Measurements from ENCODE around the gene GCC2. TPM values are rescaled to one million over a fixed set of nuclear protein-coding genes. Genes with fewer than 3 reads are reported as not detected.

Gene GCC2
- total and polyA plus RNA-seq, 2 of the 8 experiments (the other 6 are each of a cell fraction or from before 2014, with no cell fraction given): 4.6 to 54.9 TPM

GRCh38 chr2:108554528-108554927, 105.5 kb downstream of the GCC2 start:
- H3K4me2 ChIP-seq (ENCODE audit: insufficient read depth in 1 of 2, low read depth in 2 of 2, low read length in 2 of 2): no peak overlapping the region
- H3K23me2 ChIP-seq (ENCODE audit: low read depth, low read length): no peaks in the 10 kb centered on the region
- no peak overlapping the region for H4K5ac ChIP-seq (ENCODE audit: insufficient read length, low read depth, low read length)
- FAIRE-seq: no peak
- H3K36me3 ChIP-seq (ENCODE audit: control insufficient read depth in 2 of 4, insufficient read depth in 4 of 4, low read length in 3 of 4): no peaks in the 10 kb centered on the region
- no peak overlapping the region for H2AK5ac ChIP-seq (ENCODE audit: low read depth, low read length)
- H3K79me2 ChIP-seq (ENCODE audit: control insufficient read depth in 1 of 2, insufficient read depth in 2 of 2, low read length in 2 of 2): peaks cover 0 to 39% of the 10 kb centered on the region in 2 experiments; a peak in 3 of 4 replicates
- H2AFZ ChIP-seq (ENCODE audit: low read length): no peak overlapping the region
- H3K4me1 ChIP-seq (replicated peaks in 1 of 4; ENCODE audit: control insufficient read depth in 3 of 4, insufficient read depth in 4 of 4, low read length in 3 of 4): no peaks in the 10 kb centered on the region
- DNase-seq (ENCODE audit: low read depth in 1 of 2, low spot score in 2 of 2): no peak
- 88% methylated on average over 5 of the region's 5 CpGs; no CpG with 5 or more reads in 1 of the 2 experiments for WGBS, 2 experiments (ENCODE audit: extremely low coverage in 1 of 2, insufficient coverage in 1 of 2, insufficient read length in 1 of 2, insufficient replicate concordance in 2 of 2, low coverage in 1 of 2, low lambda C conversion rate in 2 of 2, missing lambda C conversion rate in 1 of 2)
- no peaks in the 10 kb centered on the region for H3K27me3 ChIP-seq (replicated peaks in 1 of 4; ENCODE audit: control insufficient read depth in 3 of 4, extremely low read depth in 1 of 4, insufficient read depth in 3 of 4, low read length in 3 of 4)
- H2BK20ac ChIP-seq (ENCODE audit: low read length): no peak overlapping the region
- H3K56ac ChIP-seq (replicated peaks; ENCODE audit: insufficient read length, low read depth, low read length): no peak overlapping the region
- no peak overlapping the region for H3K9ac ChIP-seq (replicated peaks in 1 of 4; ENCODE audit: extremely low read depth in 1 of 4, low read depth in 3 of 4, low read length in 3 of 4)
- no peak overlapping the region for H3K27ac ChIP-seq (ENCODE audit: low read depth, low read length)
- no peak overlapping the region for H3K18ac ChIP-seq (ENCODE audit: extremely low read depth, low read length)
- TF ChIP-seq SIRT6 (IDR thresholded peaks at IDR 0.05; ENCODE audit: low read length): no peak
- H2BK12ac ChIP-seq (ENCODE audit: low read depth, low read length): no peak overlapping the region
- H4K91ac ChIP-seq (replicated peaks; ENCODE audit: insufficient read length, low read length): no peak overlapping the region
- ChIA-PET POLR2A (ENCODE audit: partially characterized antibody) (no interaction called here), CTCF (ENCODE audit: partially characterized antibody) (interaction anchor here (1.0 to 1.4 kb wide), 3 partner anchors 13 to 29 kb away, joined by 3 read pairs; no protein-coding TSS in a partner anchor)
- H3K9me3 ChIP-seq (ENCODE audit: insufficient read depth in 2 of 2, low read depth in 1 of 2, low read length in 1 of 2): no peaks in the 10 kb centered on the region
- no peak overlapping the region for H3K4me3 ChIP-seq (ENCODE audit: extremely low read depth in 1 of 4, insufficient read depth in 2 of 4, low read depth in 3 of 4, low read length in 4 of 4)
- no peak overlapping the region for H2BK5ac ChIP-seq (ENCODE audit: low read depth, low read length)
- no peak overlapping the region for H2BK15ac ChIP-seq (ENCODE audit: low read length)
- no peak overlapping the region for H2BK120ac ChIP-seq (replicated peaks; ENCODE audit: low read depth, low read length)
- no peak overlapping the region for H3K14ac ChIP-seq (ENCODE audit: insufficient read length)
- H4K8ac ChIP-seq (ENCODE audit: extremely low read depth, insufficient read depth, low read length): no peak overlapping the region
- H3K79me1 ChIP-seq (ENCODE audit: low read depth, low read length): no peaks in the 10 kb centered on the region; the same call in none of the 2 replicates
- H4K20me1 ChIP-seq (replicated peaks in 1 of 2; ENCODE audit: control insufficient read depth in 1 of 2, insufficient read depth in 2 of 2, low read length in 2 of 2): no peaks in the 10 kb centered on the region
- no peak overlapping the region for H3K4ac ChIP-seq (replicated peaks; ENCODE audit: insufficient read length, low read depth, low read length)
- H3K23ac ChIP-seq (ENCODE audit: insufficient read length): no peak overlapping the region
